Thoracic aorta (tissue), 2 donors: ENCODE data around the gene VPS35. TPM values are rescaled to one million over a fixed set of nuclear protein-coding genes. Genes with fewer than 3 reads are reported as not detected.

Experiments used
- ATAC-seq: fragments of 150-250 bp; one replicate; pipeline ENCODE4 v1.8.0; 2017; ENCODE audit warnings: low read depth; ENCODE audit not compliant: insufficient number of reproducible peaks, low FRiP score
- DNase-seq: peaks from one replicate; pipeline ENCODE4 v3.0.0-alpha.2; 2020; ENCODE audit warnings: low spot score
- H3K27ac ChIP-seq, 2 donors: fragments of 200-600 bp; sonication (generic); 1 replicate in 1 of 2; 2 replicates in 1 of 2; pipeline ENCODE4 v1.5.1; 2016; ENCODE audit warnings: mild to moderate bottlenecking in 2 of 2, moderate library complexity in 2 of 2
- H3K27me3 ChIP-seq: fragments of 200-600 bp; sonication (generic); replicated peaks from 2 replicates; pipeline ENCODE4 v1.6.0; 2016; ENCODE audit warnings: mild to moderate bottlenecking; ENCODE audit not compliant: insufficient read depth
- H3K36me3 ChIP-seq: fragments of 200-600 bp; sonication (generic); one replicate; pipeline ENCODE4 v1.5.1; 2016
- H3K4me1 ChIP-seq, 2 donors: fragments of 200-600 bp; sonication (generic); 1 replicate in 1 of 2; 2 replicates in 1 of 2; pipeline versions ENCODE4 v1.5.1 to v1.6.0; 2016; ENCODE audit warnings: low read depth in 2 of 2, mild to moderate bottlenecking in 1 of 2; ENCODE audit not compliant: control insufficient read depth in 1 of 2
- H3K4me3 ChIP-seq: fragments of 200-600 bp; sonication (generic); 2 replicates; pipeline ENCODE4 v1.5.1; 2016; ENCODE audit warnings: mild to moderate bottlenecking
- H3K9me3 ChIP-seq: fragments of 200-600 bp; sonication (generic); 2 replicates; pipeline ENCODE4 v1.5.1; 2016
- CTCF ChIP-seq: fragments of 200-600 bp; sonication (generic); IDR thresholded peaks from one replicate; pipeline ENCODE4 v1.5.1; 2019; ENCODE audit warnings: antibody characterized with exemption
- total RNA-seq, 2 donors: library from RNA; depleted of rRNA; stranded (reverse); fragments of >200 nt; gene quantifications; one replicate each; pipeline versions ENCODE4 v1.1.0 to v1.2.3, GENCODE V29; 2016

Gene VPS35
- total RNA-seq, 2 donors from 2014 or later: 32.9 to 69.9 TPM

- H3K27ac ChIP-seq: no peak overlapping the region
- DNase-seq (no peak), ATAC-seq (no peak)
- no peaks in the 10 kb centered on the region for H3K27me3 ChIP-seq
- H3K4me1 ChIP-seq: no peaks in the 10 kb centered on the region
- H3K36me3 ChIP-seq: no peaks in the 10 kb centered on the region
- H3K4me3 ChIP-seq: no peak overlapping the region
- H3K9me3 ChIP-seq: no peaks in the 10 kb centered on the region
- TF ChIP-seq CTCF: no peak
Measured at GRCh38 chr16:46702030-46702429, 13.1 kb upstream of the VPS35 start.

- Histone ChIP-seq H3K36me3 (no peaks in the 10 kb centered on the region), H3K4me1 (no peaks in the 10 kb centered on the region), H3K9me3 (no peaks in the 10 kb centered on the region), H3K27me3 (no peaks in the 10 kb centered on the region), H3K27ac (no peak overlapping the region), H3K4me3 (no peak overlapping the region)
- ATAC-seq (no peak), DNase-seq (no peak)
- TF ChIP-seq CTCF: no peak
Measured at GRCh38 chr16:46701615-46702014, 12.6 kb upstream of the VPS35 start.

GRCh38 chr16:46700048-46700447, 11.1 kb upstream of the VPS35 start:
- no peaks in the 10 kb centered on the region for H3K9me3 ChIP-seq
- no peak for ATAC-seq
- no peak overlapping the region for H3K27ac ChIP-seq
- no peak overlapping the region for H3K4me3 ChIP-seq
- no peaks in the 10 kb centered on the region for H3K36me3 ChIP-seq
- DNase-seq: no peak
- TF ChIP-seq CTCF: no peak
- H3K4me1 ChIP-seq: no peaks in the 10 kb centered on the region
- H3K27me3 ChIP-seq: no peaks in the 10 kb centered on the region

GRCh38 chr16:46696957-46697356, 8.0 kb upstream of the VPS35 start:
- H3K36me3 ChIP-seq: no peaks in the 10 kb centered on the region
- H3K9me3 ChIP-seq: no peaks in the 10 kb centered on the region
- H3K4me1 ChIP-seq: no peaks in the 10 kb centered on the region
- ATAC-seq: no peak
- no peak for TF ChIP-seq CTCF
- no peak for DNase-seq
- H3K4me3 ChIP-seq: no peak overlapping the region
- H3K27me3 ChIP-seq: no peaks in the 10 kb centered on the region
- H3K27ac ChIP-seq: no peak overlapping the region

- Histone ChIP-seq H3K4me1 (no peaks in the 10 kb centered on the region), H3K27ac (no peak overlapping the region), H3K27me3 (no peaks in the 10 kb centered on the region), H3K9me3 (no peaks in the 10 kb centered on the region), H3K4me3 (no peak overlapping the region), H3K36me3 (no peaks in the 10 kb centered on the region)
- DNase-seq: no peak
- no peak for TF ChIP-seq CTCF
- no peak for ATAC-seq
Measured at GRCh38 chr16:46695937-46696336, 7.0 kb upstream of the VPS35 start.
